Heart left ventricle (tissue), 16 donors: ENCODE results near the gene ELFN1. TPM values are rescaled to one million over a fixed set of nuclear protein-coding genes. Genes with fewer than 3 reads are reported as not detected.

Experiments
- ATAC-seq, 4 donors: fragments of 200-7000 bp; cut with Tn5 transposase; one replicate each; pipeline ENCODE4 v1.9.1; 2020 to 2022; ENCODE audit warnings: moderate library complexity in 4 of 4, mild to moderate bottlenecking in 3 of 4, moderate number of reproducible peaks in 1 of 4
- DNase-seq, 5 donors: peaks; one replicate each; pipeline ENCODE4 v3.0.0-alpha.2; 2020
- H3K27ac ChIP-seq, 12 donors: fragments of 200-600 bp; sonication (generic) in 4 of 12; one replicate each; pipeline versions ENCODE4 v1.5.0 to v1.8.0; 2016 to 2022; ENCODE audit warnings: mild to moderate bottlenecking in 2 of 12
- H3K27me3 ChIP-seq, 9 donors: fragments of 200-600 bp; sonication (generic) in 2 of 9; one replicate each; pipeline versions ENCODE4 v1.5.1 to v1.8.0; 2016 to 2022; ENCODE audit warnings: mild to moderate bottlenecking in 3 of 9
- H3K36me3 ChIP-seq, 9 donors: fragments of 200-600 bp; sonication (generic) in 2 of 9; one replicate each; pipeline versions ENCODE4 v1.5.0 to v1.8.0; 2018 to 2022; ENCODE audit warnings: mild to moderate bottlenecking in 2 of 9
- H3K4me1 ChIP-seq, 12 donors: fragments of 200-600 bp; sonication (generic) in 4 of 12; one replicate each; pipeline versions ENCODE4 v1.5.0 to v1.8.0; 2016 to 2022; ENCODE audit warnings: mild to moderate bottlenecking in 3 of 12
- H3K4me3 ChIP-seq, 12 donors: fragments of 200-600 bp; sonication (generic) in 4 of 12; one replicate each; pipeline versions ENCODE4 v1.5.0 to v1.8.0; 2017 to 2022; ENCODE audit warnings: mild to moderate bottlenecking in 9 of 12, moderate library complexity in 4 of 12
- H3K9me3 ChIP-seq, 12 donors: fragments of 200-600 bp; sonication (generic) in 4 of 12; one replicate each; pipeline versions ENCODE4 v1.5.0 to v1.8.0; 2016 to 2022; ENCODE audit warnings: mild to moderate bottlenecking in 1 of 12
- POLR2A ChIP-seq, 2 donors: fragments of 450-650 bp; IDR thresholded peaks; one replicate each; pipeline ENCODE4 v1.6.1; 2017; ENCODE audit warnings: antibody characterized with exemption in 2 of 2, mild to moderate bottlenecking in 2 of 2, moderate library complexity in 2 of 2
- WGBS, 4 donors: extraction: QIAGEN DNeasy Blood & Tissue Kit in 2 of 4; methylation state at CpG; one replicate each; pipeline versions ENCODE4 v1.1.5 to v1.1.7; 2013 to 2018; 5-methylcytosine and 5-hydroxymethylcytosine counted together
- intact Hi-C, 10 donors: fragments of 100-400 bp; cut with DNase I; formaldehyde crosslinking; loops; one replicate each; pipeline versions ENCODE4 v1.11.1 to v1.14.2; 2022
- polyA plus RNA-seq, 2 donors: library from polyadenylated mRNA; stranded (reverse); fragments of 200-250 nt; gene quantifications; one replicate each; pipeline ENCODE4 v1.2.3, GENCODE V29; 2013
- total RNA-seq, 9 donors: library from RNA; depleted of rRNA in 2 of 9; stranded (reverse); fragments of >200 nt in 2 of 9; fragmentation: NEBNext Ultra II Directional in 3 of 9; extraction: Animal tissue kit (Norgen Biotek cat#: 25700) in 3 of 9; gene quantifications; one replicate each; pipeline versions ENCODE4 v1.1.0 to v1.2.4, GENCODE V29; 2016 to 2023
- TF ChIP-seq, protein P1 (sequence below), 12 donors: fragments of 200-600 bp; sonication (generic) in 4 of 12; IDR thresholded peaks; one replicate each; pipeline versions ENCODE4 v1.5.0 to v1.8.0; 2018 to 2022; ENCODE audit warnings: antibody characterized with exemption in 12 of 12, mild to moderate bottlenecking in 5 of 12
- donor health status: ischemic (EF 13 %, LVEDD 7.1; RV severe dilation, severe dysfunction).
- donor health status: healthy with polysubstance abuse.
- donor health status: DM: no; HTN: yes; CAD: no.
- donor health status: DM: no; HTN: no; CAD: no.
- donor health status: ischemic (EF 25% LVEDD 6.9; RV normal size, moderate dysfunction).
- donor health status: ischemic (EF 25% LVEDD 5.7; RV mildly dilated, moderate dysfunction).
- donor health status: healthy.
- donor health status: DM: yes; HTN: yes; CAD: no.
- donor health status: ischemic (EF 35%, LVEDD 5.7; RV mildly dilated, moderate dysfunction).
- donor health status: nonischemic (EF 11% LVEDD 7.7; RV severe dilation, severe dysfunction).
- donor health status: DM: yes; HTN: yes; CAD: no.
- donor health status: PGD.
- donor health status: ischemic (EF 29% LVEDD 5.4; RV normal size, mild dysfunction).
- donor health status: nonischemic (EF 23%, LVEDD 6.1; RV moderate dilation, normal function).

Gene ELFN1
- total and polyA plus RNA-seq, 11 donors = 2.6 to 18.6 (median 6.6) TPM

GRCh38 chr7:1637155-1637554 lies 32.9 kb upstream of the ELFN1 start:
- Histone ChIP-seq H3K9me3 (peaks cover 0 to 34% (median 23%) of the 10 kb centered on the region in 12 donors), H3K4me3 (no peak overlapping the region), H3K4me1 (no peaks in the 10 kb centered on the region), H3K36me3 (no peaks in the 10 kb centered on the region), H3K27ac (no peak overlapping the region), H3K27me3 (peaks cover 0 to 17% (median 0%) of the 10 kb centered on the region in 9 donors)
- DNase-seq (no peak), ATAC-seq (no peak)
- intact Hi-C loops = no loop called here
- 84 to 94% (median 91%) methylated on average over 2 of the region's 2 CpGs for WGBS, 4 donors
- TF ChIP-seq, protein P1, sequence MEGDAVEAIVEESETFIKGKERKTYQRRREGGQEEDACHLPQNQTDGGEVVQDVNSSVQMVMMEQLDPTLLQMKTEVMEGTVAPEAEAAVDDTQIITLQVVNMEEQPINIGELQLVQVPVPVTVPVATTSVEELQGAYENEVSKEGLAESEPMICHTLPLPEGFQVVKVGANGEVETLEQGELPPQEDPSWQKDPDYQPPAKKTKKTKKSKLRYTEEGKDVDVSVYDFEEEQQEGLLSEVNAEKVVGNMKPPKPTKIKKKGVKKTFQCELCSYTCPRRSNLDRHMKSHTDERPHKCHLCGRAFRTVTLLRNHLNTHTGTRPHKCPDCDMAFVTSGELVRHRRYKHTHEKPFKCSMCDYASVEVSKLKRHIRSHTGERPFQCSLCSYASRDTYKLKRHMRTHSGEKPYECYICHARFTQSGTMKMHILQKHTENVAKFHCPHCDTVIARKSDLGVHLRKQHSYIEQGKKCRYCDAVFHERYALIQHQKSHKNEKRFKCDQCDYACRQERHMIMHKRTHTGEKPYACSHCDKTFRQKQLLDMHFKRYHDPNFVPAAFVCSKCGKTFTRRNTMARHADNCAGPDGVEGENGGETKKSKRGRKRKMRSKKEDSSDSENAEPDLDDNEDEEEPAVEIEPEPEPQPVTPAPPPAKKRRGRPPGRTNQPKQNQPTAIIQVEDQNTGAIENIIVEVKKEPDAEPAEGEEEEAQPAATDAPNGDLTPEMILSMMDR (IDR thresholded peaks at IDR 0.05) = no peak
- no peak for TF ChIP-seq POLR2A (IDR thresholded peaks at IDR 0.05)

GRCh38 chr7:1638215-1638661 lies 31.8 kb upstream of the ELFN1 start:
- H3K36me3 ChIP-seq = no peaks in the 10 kb centered on the region
- peak overlapping the region in 1 of 12 donors; percentile 16 for H3K27ac ChIP-seq
- TF ChIP-seq, protein P1 (IDR thresholded peaks at IDR 0.05) = no peak
- no peak for TF ChIP-seq POLR2A (IDR thresholded peaks at IDR 0.05)
- intact Hi-C loops = no loop called here
- peaks cover 0 to 34% (median 23%) of the 10 kb centered on the region in 12 donors for H3K9me3 ChIP-seq
- ATAC-seq = peak; percentile 43 to 65 (median 50)
- DNase-seq = no peak
- no peak overlapping the region for H3K4me3 ChIP-seq
- H3K27me3 ChIP-seq = peaks cover 0 to 22% (median 0%) of the 10 kb centered on the region in 9 donors
- 13 to 21% (median 18%) methylated on average over 11 of the region's 11 CpGs for WGBS, 4 donors
- no peaks in the 10 kb centered on the region for H3K4me1 ChIP-seq

GRCh38 chr7:1639071-1639470 lies 31.0 kb upstream of the ELFN1 start:
- intact Hi-C loops = no loop called here
- Histone ChIP-seq H3K4me3 (no peak overlapping the region), H3K27ac (no peak overlapping the region), H3K27me3 (peaks cover 0 to 23% (median 0%) of the 10 kb centered on the region in 9 donors), H3K36me3 (no peaks in the 10 kb centered on the region), H3K4me1 (no peaks in the 10 kb centered on the region), H3K9me3 (peaks cover 0 to 34% (median 23%) of the 10 kb centered on the region in 12 donors)
- DNase-seq (no peak), ATAC-seq (no peak)
- 90 to 95% (median 93%) methylated on average over 8 of the region's 8 CpGs for WGBS, 4 donors
- TF ChIP-seq, protein P1 (IDR thresholded peaks at IDR 0.05) = no peak
- no peak for TF ChIP-seq POLR2A (IDR thresholded peaks at IDR 0.05)

- no peak for ATAC-seq
- no peak overlapping the region for H3K4me3 ChIP-seq
- H3K9me3 ChIP-seq = peaks cover 0 to 30% (median 23%) of the 10 kb centered on the region in 12 donors
- WGBS, 4 donors = 49 to 75% (median 55%) methylated on average over 15 of the region's 15 CpGs
- intact Hi-C loops = no loop called here
- DNase-seq = no peak
- no peaks in the 10 kb centered on the region for H3K36me3 ChIP-seq
- no peak overlapping the region for H3K27ac ChIP-seq
- peaks cover 0 to under 1% (median 0%) of the 10 kb centered on the region in 12 donors for H3K4me1 ChIP-seq
- TF ChIP-seq, protein P1 (IDR thresholded peaks at IDR 0.05) = no peak
- TF ChIP-seq POLR2A (IDR thresholded peaks at IDR 0.05) = no peak
- H3K27me3 ChIP-seq = peaks cover 0 to 29% (median 0%) of the 10 kb centered on the region in 9 donors
These were observed 30.4 kb upstream of the ELFN1 start for GRCh38 chr7:1639532-1640175.
